WTC11 (cell line): Measurements from ENCODE around the gene IL13RA2. TPM values are rescaled to one million over a fixed set of nuclear protein-coding genes. Genes with fewer than 3 reads are reported as not detected.

ENCODE experiments used
- ATAC-seq: fragments of 200-7000 bp; cut with Tn5 transposase; 2 replicates; pipeline ENCODE4 v1.10.0; 2021; ENCODE audit warnings: mild to moderate bottlenecking, moderate library complexity
- CTCF ChIA-PET: fragments of 300-600 bp; sonication (Branson Sonifier 250); formaldehyde crosslinking; loops from one replicate; lab custom pipeline; 2021; ENCODE audit warnings: antibody characterized with exemption; lab: Charles Lee
- POLR2A ChIA-PET: fragments of 350-600 bp; sonication (Branson Sonifier 250); formaldehyde crosslinking; loops from one replicate; lab custom pipeline; 2021; ENCODE audit warnings: antibody characterized with exemption; lab: Charles Lee
- DNase-seq: peaks from one replicate; pipeline ENCODE4 v3.0.0; 2021; ENCODE audit warnings: low spot score
- H3K27ac Mint-ChIP-seq: 2 replicates; pipeline ENCODE4 v1.8.0; 2021; ENCODE audit warnings: mixed read lengths
- H3K27me3 Mint-ChIP-seq: 2 replicates; pipeline ENCODE4 v1.8.0; 2021; ENCODE audit warnings: low read depth, mild to moderate bottlenecking, moderate library complexity, mixed read lengths
- H3K36me3 Mint-ChIP-seq: 2 replicates; pipeline ENCODE4 v1.8.0; 2021; ENCODE audit warnings: mixed read lengths
- H3K4me1 Mint-ChIP-seq: 2 replicates; pipeline ENCODE4 v1.8.0; 2022; ENCODE audit warnings: mixed read lengths
- H3K4me3 Mint-ChIP-seq: 2 replicates; pipeline ENCODE4 v1.8.0; 2021; ENCODE audit warnings: mild to moderate bottlenecking, moderate library complexity, mixed read lengths
- H3K9me3 Mint-ChIP-seq: 2 replicates; pipeline ENCODE4 v1.8.0; 2021; ENCODE audit warnings: mixed read lengths
- AR ChIP-seq: fragments of 250-450 bp; sonication (Bioruptor Pico); IDR thresholded peaks from 2 replicates; pipeline ENCODE4 v1.9.0; 2021; ENCODE audit warnings: mild to moderate bottlenecking
- GRHL2 ChIP-seq: fragments of 250-450 bp; sonication (Bioruptor Pico); IDR thresholded peaks from 2 replicates; pipeline ENCODE4 v1.8.0; 2022; ENCODE audit warnings: mild to moderate bottlenecking, moderate library complexity; ENCODE audit not compliant: insufficient replicate concordance, severe bottlenecking
- JUN ChIP-seq: sonication (generic); formaldehyde crosslinking; IDR thresholded peaks from 2 replicates; pipeline ENCODE4 v1.8.0; 2023; ENCODE audit warnings: mild to moderate bottlenecking, missing genetic modification reagents
- NFATC4 ChIP-seq: fragments of 250-450 bp; sonication (Bioruptor Pico); IDR thresholded peaks from 2 replicates; pipeline ENCODE4 v1.9.0; 2021; ENCODE audit warnings: mild to moderate bottlenecking
- NFYB ChIP-seq: sonication (generic); formaldehyde crosslinking; conservative IDR thresholded peaks from 2 replicates; pipeline ENCODE4 v1.8.0; 2022; ENCODE audit warnings: low read depth, missing genetic modification reagents
- RELA ChIP-seq: sonication (generic); formaldehyde crosslinking; IDR thresholded peaks from 2 replicates; pipeline ENCODE4 v1.8.1; 2022; ENCODE audit warnings: missing genetic modification reagents, mild to moderate bottlenecking, borderline replicate concordance
- SMAD4 ChIP-seq: sonication (generic); formaldehyde crosslinking; IDR thresholded peaks from 2 replicates; pipeline ENCODE4 v1.8.0; 2022; ENCODE audit warnings: mild to moderate bottlenecking, missing genetic modification reagents
- TCF7 ChIP-seq: sonication (generic); formaldehyde crosslinking; IDR thresholded peaks from 2 replicates; pipeline ENCODE4 v1.8.0; 2022; ENCODE audit warnings: mild to moderate bottlenecking, low read depth, missing genetic modification reagents, moderate library complexity
- ZNF671 ChIP-seq: fragments of 250-450 bp; sonication (Bioruptor Pico); IDR thresholded peaks from 2 replicates; pipeline ENCODE4 v1.8.0; 2021; ENCODE audit warnings: mild to moderate bottlenecking
- total RNA-seq: library from RNA; stranded (reverse); gene quantifications from 3 replicates; pipeline ENCODE4 v1.2.3, GENCODE V29; 2021
- TF ChIP-seq, protein P1 (sequence below): sonication (generic); formaldehyde crosslinking; IDR thresholded peaks from 2 replicates; pipeline ENCODE4 v1.8.0; 2022; ENCODE audit warnings: mild to moderate bottlenecking, missing genetic modification reagents
- TF ChIP-seq, protein P2 (sequence below): sonication (generic); formaldehyde crosslinking; IDR thresholded peaks from 2 replicates; pipeline ENCODE4 v1.8.1; 2022; ENCODE audit warnings: mild to moderate bottlenecking, moderate library complexity, missing genetic modification reagents
- TF ChIP-seq, protein P3 (sequence below): fragments of 250-450 bp; sonication (Bioruptor Pico); IDR thresholded peaks from 2 replicates; pipeline ENCODE4 v2.1.2; 2022; ENCODE audit warnings: mild to moderate bottlenecking, moderate library complexity
- TF ChIP-seq, protein P4 (sequence below): fragments of 200-600 bp; IDR thresholded peaks from 2 replicates; pipeline ENCODE4 v1.8.0; 2022; ENCODE audit warnings: antibody characterized with exemption
- TF ChIP-seq, protein P5 (sequence below): fragments of 250-450 bp; sonication (Bioruptor Pico); IDR thresholded peaks from 2 replicates; pipeline ENCODE4 v1.8.0; 2021; ENCODE audit warnings: mild to moderate bottlenecking
- TF ChIP-seq, protein P6 (sequence below): sonication (generic); formaldehyde crosslinking; IDR thresholded peaks from 2 replicates; pipeline ENCODE4 v1.8.1; 2023; ENCODE audit warnings: mild to moderate bottlenecking, missing genetic modification reagents, moderate library complexity

IL13RA2 gene
- total RNA-seq, 1 experiment from 2014 or later = not detected

- ATAC-seq = no peak
- POLR2A ChIA-PET = no interaction called here
These were observed 31.3 kb downstream of the IL13RA2 start for GRCh38 chrX:114985967-114986592.

More at GRCh38 chrX:114985967-114986592, 31.3 kb downstream of the IL13RA2 start:
- TF ChIP-seq SMAD4 (no peak), AR (no peak), ZNF671 (CRISPR knock-in tag) (no peak), RELA (CRISPR knock-in tag) (no peak), JUN (no peak), TCF7 (no peak), GRHL2 (CRISPR knock-in tag) (no peak), NFATC4 (CRISPR knock-in tag) (no peak), NFYB (CRISPR knock-in tag) (no peak)
- TF ChIP-seq, protein P1, sequence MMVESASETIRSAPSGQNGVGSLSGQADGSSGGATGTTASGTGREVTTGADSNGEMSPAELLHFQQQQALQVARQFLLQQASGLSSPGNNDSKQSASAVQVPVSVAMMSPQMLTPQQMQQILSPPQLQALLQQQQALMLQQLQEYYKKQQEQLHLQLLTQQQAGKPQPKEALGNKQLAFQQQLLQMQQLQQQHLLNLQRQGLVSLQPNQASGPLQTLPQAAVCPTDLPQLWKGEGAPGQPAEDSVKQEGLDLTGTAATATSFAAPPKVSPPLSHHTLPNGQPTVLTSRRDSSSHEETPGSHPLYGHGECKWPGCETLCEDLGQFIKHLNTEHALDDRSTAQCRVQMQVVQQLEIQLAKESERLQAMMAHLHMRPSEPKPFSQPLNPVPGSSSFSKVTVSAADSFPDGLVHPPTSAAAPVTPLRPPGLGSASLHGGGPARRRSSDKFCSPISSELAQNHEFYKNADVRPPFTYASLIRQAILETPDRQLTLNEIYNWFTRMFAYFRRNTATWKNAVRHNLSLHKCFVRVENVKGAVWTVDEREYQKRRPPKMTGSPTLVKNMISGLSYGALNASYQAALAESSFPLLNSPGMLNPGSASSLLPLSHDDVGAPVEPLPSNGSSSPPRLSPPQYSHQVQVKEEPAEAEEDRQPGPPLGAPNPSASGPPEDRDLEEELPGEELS = no peak
- TF ChIP-seq, protein P2, sequence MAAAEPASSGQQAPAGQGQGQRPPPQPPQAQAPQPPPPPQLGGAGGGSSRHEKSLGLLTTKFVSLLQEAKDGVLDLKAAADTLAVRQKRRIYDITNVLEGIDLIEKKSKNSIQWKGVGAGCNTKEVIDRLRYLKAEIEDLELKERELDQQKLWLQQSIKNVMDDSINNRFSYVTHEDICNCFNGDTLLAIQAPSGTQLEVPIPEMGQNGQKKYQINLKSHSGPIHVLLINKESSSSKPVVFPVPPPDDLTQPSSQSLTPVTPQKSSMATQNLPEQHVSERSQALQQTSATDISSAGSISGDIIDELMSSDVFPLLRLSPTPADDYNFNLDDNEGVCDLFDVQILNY (CRISPR knock-in tag) = no peak
- TF ChIP-seq, protein P3, sequence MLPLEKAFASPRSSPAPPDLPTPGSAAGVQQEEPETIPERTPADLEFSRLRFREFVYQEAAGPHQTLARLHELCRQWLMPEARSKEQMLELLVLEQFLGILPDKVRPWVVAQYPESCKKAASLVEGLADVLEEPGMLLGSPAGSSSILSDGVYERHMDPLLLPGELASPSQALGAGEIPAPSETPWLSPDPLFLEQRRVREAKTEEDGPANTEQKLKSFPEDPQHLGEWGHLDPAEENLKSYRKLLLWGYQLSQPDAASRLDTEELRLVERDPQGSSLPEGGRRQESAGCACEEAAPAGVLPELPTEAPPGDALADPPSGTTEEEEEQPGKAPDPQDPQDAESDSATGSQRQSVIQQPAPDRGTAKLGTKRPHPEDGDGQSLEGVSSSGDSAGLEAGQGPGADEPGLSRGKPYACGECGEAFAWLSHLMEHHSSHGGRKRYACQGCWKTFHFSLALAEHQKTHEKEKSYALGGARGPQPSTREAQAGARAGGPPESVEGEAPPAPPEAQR = no peak
- TF ChIP-seq, protein P4, sequence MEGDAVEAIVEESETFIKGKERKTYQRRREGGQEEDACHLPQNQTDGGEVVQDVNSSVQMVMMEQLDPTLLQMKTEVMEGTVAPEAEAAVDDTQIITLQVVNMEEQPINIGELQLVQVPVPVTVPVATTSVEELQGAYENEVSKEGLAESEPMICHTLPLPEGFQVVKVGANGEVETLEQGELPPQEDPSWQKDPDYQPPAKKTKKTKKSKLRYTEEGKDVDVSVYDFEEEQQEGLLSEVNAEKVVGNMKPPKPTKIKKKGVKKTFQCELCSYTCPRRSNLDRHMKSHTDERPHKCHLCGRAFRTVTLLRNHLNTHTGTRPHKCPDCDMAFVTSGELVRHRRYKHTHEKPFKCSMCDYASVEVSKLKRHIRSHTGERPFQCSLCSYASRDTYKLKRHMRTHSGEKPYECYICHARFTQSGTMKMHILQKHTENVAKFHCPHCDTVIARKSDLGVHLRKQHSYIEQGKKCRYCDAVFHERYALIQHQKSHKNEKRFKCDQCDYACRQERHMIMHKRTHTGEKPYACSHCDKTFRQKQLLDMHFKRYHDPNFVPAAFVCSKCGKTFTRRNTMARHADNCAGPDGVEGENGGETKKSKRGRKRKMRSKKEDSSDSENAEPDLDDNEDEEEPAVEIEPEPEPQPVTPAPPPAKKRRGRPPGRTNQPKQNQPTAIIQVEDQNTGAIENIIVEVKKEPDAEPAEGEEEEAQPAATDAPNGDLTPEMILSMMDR = no peak
- TF ChIP-seq, protein P5, sequence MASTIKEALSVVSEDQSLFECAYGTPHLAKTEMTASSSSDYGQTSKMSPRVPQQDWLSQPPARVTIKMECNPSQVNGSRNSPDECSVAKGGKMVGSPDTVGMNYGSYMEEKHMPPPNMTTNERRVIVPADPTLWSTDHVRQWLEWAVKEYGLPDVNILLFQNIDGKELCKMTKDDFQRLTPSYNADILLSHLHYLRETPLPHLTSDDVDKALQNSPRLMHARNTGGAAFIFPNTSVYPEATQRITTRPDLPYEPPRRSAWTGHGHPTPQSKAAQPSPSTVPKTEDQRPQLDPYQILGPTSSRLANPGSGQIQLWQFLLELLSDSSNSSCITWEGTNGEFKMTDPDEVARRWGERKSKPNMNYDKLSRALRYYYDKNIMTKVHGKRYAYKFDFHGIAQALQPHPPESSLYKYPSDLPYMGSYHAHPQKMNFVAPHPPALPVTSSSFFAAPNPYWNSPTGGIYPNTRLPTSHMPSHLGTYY = no peak
- TF ChIP-seq, protein P6, sequence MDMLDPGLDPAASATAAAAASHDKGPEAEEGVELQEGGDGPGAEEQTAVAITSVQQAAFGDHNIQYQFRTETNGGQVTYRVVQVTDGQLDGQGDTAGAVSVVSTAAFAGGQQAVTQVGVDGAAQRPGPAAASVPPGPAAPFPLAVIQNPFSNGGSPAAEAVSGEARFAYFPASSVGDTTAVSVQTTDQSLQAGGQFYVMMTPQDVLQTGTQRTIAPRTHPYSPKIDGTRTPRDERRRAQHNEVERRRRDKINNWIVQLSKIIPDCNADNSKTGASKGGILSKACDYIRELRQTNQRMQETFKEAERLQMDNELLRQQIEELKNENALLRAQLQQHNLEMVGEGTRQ (CRISPR knock-in tag) = no peak
- no peak for DNase-seq
- Mint-ChIP-seq H3K27me3 (peaks cover 45% of the 10 kb centered on the region), H3K4me1 (no peaks in the 10 kb centered on the region), H3K4me3 (no peak overlapping the region), H3K9me3 (no peaks in the 10 kb centered on the region), H3K27ac (no peak overlapping the region), H3K36me3 (no peaks in the 10 kb centered on the region)
- CTCF ChIA-PET = no interaction called here
